Brain microvascular endothelial cell (primary cell): ENCODE measurements around the gene PACS1.

Experiments used
- DNase-seq: peaks from one replicate; pipeline ENCODE4 v3.0.0-alpha.2; 2020
- H3K27ac ChIP-seq: fragments of 250-450 bp; sonication (Bioruptor Pico); 2 replicates; pipeline ENCODE4 v1.5.1; 2020; ENCODE audit warnings: mild to moderate bottlenecking, moderate library complexity
- H3K27me3 ChIP-seq: fragments of 250-450 bp; sonication (Bioruptor Pico); replicated peaks from 2 replicates; pipeline ENCODE4 v1.5.1; 2020; ENCODE audit warnings: mild to moderate bottlenecking
- H3K36me3 ChIP-seq: fragments of 250-450 bp; sonication (Bioruptor Pico); replicated peaks from 2 replicates; pipeline ENCODE4 v1.5.1; 2020; ENCODE audit warnings: mild to moderate bottlenecking
- H3K4me3 ChIP-seq: 2 replicates; pipeline ENCODE4 v1.5.1; 2011; ENCODE audit warnings: low read depth, mild to moderate bottlenecking, control low read depth, low read length, moderate library complexity
- CTCF ChIP-seq: IDR thresholded peaks from 2 replicates; pipeline ENCODE4 v1.5.1; 2011; ENCODE audit warnings: low read depth, mild to moderate bottlenecking, moderate library complexity, low read length, control low read depth, inconsistent platforms; ENCODE audit errors: missing control alignments
- in situ Hi-C: cut with HindIII; loops from 2 replicates; pipeline ENCODE4 v1.10.0; 2017; ENCODE audit warnings: low sequenced_read_pairs, low pct_ligation_motif_present

The PACS1 gene

GRCh38 chr11:66267379-66268243 lies 197.5 kb downstream of the PACS1 start:
- TF ChIP-seq CTCF, result peak; percentile 25
- in situ Hi-C loops, result no loop called here
- Histone ChIP-seq H3K27me3 (no peaks in the 10 kb centered on the region), H3K27ac (peak overlapping the region; percentile 79), H3K36me3 (peaks cover 18% of the 10 kb centered on the region), H3K4me3 (peak overlapping the region; percentile 95)
- DNase-seq, result peak; percentile 75

- Histone ChIP-seq H3K27me3 (no peaks in the 10 kb centered on the region), H3K27ac (peak within 1 kb of the TSS; percentile 79), H3K4me3 (peak within 1 kb of the TSS; percentile 95), H3K36me3 (peaks cover 20% of the 10 kb centered on the region)
- TF ChIP-seq CTCF, result no peak
- DNase-seq, result peak; percentile 99
- in situ Hi-C loops, result no loop called here
These were observed 198.3 kb downstream of the PACS1 start, which contains the start of gene RAB1B for GRCh38 chr11:66268244-66268951. TSS of gene RAB1B (plus strand) at chr11:66268639. CDS start at chr11:66268680, 41 bp downstream.

GRCh38 chr11:66268952-66269905 lies 199.2 kb downstream of the PACS1 start:
- H3K4me3 ChIP-seq, result peak overlapping the region; percentile 95
- no peak for DNase-seq
- H3K27ac ChIP-seq, result peak overlapping the region; percentile 79
- H3K27me3 ChIP-seq, result no peaks in the 10 kb centered on the region
- in situ Hi-C loops, result no loop called here
- peaks cover 25% of the 10 kb centered on the region for H3K36me3 ChIP-seq
- TF ChIP-seq CTCF, result peak; percentile 53

GRCh38 chr11:66271816-66272215 lies 201.7 kb downstream of the PACS1 start:
- Histone ChIP-seq H3K27ac (no peak overlapping the region), H3K27me3 (no peaks in the 10 kb centered on the region), H3K36me3 (peaks cover 40% of the 10 kb centered on the region), H3K4me3 (no peak overlapping the region)
- no peak for DNase-seq
- in situ Hi-C loops, result no loop called here
- no peak for TF ChIP-seq CTCF

GRCh38 chr11:66272596-66272995 lies 202.5 kb downstream of the PACS1 start:
- no peaks in the 10 kb centered on the region for H3K27me3 ChIP-seq
- H3K27ac ChIP-seq, result no peak overlapping the region
- H3K4me3 ChIP-seq, result no peak overlapping the region
- no peak for DNase-seq
- in situ Hi-C loops, result no loop called here
- H3K36me3 ChIP-seq, result peaks cover 40% of the 10 kb centered on the region
- TF ChIP-seq CTCF, result no peak
